ENCODE data around the gene VAT1. TPM values are rescaled to one million over a fixed set of nuclear protein-coding genes. Genes with fewer than 3 reads are reported as not detected.
"Not testable (repeated sequence)": the region's sequence is repeated elsewhere in the genome, so short reads cannot be mapped to it uniquely, and the experiment has no call there.

Gene VAT1
- total RNA-seq, 2 donors from 2014 or later: 91.5 to 158 TPM

DNA sequence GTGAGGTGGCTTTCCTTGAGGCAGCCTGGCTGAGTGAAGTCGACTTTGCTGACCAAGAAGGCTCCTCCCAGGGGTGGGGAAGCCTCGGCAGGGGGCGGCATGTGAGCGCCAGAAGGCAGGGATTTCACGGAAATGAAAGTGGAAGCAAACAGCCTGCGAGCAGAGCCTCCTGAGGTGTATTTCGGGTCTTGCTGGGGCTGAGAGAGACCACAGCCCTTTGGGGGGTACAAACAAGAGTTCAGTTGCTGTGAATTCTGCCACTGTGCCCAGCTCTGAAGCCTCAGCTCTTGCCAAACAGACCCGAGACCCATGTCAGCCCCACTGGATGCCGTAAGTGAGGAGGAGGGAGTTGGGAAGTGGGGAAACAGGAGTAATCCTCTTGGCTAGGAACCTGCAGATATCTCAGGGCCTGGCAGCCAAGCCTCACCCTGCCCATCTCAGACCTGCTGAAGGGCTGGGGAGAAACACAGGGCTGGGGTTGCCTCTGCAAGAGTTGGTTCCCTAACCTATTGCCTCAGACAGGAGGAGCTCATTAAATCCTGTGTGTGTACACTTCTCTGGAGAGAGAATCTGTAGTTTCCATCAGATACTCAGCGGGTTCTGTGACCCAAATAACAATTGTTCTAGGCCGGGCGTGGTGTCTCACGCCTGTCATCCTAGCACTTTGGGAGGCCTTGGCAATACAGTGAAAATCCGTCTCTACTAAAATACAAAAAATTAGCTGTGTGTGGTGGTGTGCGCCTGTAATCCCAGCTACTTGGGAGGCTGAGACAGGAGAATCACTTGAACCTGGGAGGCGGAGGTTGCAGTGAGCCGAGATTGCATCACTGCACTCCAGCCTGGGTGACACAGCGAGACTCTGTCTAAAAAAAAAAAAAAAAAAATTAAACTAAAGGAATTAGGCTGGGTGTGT, 15.3 kb downstream of the VAT1 start, which contains the start of gene IFI35:
IFI35 (plus strand) TSS at position 146 of the 913 bp plus-strand sequence; CDS start at position 310, 164 bp downstream.
- no peak for ATAC-seq (ENCODE audit: insufficient number of reproducible peaks, low FRiP score, low read depth)
- no peak for DNase-seq (ENCODE audit: low spot score)

GRCh38 chr17:43003542-43004172, 18.5 kb downstream of the VAT1 start:
- Histone ChIP-seq H3K27ac (peak overlapping the region in 1 of 2 donors; percentile 23), H3K27me3 (replicated peaks; ENCODE audit: insufficient read depth) (no peaks in the 10 kb centered on the region), H3K4me3 (no peak overlapping the region), H3K36me3 (peaks cover 27% of the 10 kb centered on the region), H3K4me1 (ENCODE audit: control insufficient read depth in 1 of 2, low read depth in 2 of 2) (peaks cover 9 to 28% of the 10 kb centered on the region in 2 donors), H3K9me3 (no peaks in the 10 kb centered on the region)
- TF ChIP-seq, protein P1, sequence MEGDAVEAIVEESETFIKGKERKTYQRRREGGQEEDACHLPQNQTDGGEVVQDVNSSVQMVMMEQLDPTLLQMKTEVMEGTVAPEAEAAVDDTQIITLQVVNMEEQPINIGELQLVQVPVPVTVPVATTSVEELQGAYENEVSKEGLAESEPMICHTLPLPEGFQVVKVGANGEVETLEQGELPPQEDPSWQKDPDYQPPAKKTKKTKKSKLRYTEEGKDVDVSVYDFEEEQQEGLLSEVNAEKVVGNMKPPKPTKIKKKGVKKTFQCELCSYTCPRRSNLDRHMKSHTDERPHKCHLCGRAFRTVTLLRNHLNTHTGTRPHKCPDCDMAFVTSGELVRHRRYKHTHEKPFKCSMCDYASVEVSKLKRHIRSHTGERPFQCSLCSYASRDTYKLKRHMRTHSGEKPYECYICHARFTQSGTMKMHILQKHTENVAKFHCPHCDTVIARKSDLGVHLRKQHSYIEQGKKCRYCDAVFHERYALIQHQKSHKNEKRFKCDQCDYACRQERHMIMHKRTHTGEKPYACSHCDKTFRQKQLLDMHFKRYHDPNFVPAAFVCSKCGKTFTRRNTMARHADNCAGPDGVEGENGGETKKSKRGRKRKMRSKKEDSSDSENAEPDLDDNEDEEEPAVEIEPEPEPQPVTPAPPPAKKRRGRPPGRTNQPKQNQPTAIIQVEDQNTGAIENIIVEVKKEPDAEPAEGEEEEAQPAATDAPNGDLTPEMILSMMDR (IDR thresholded peaks at IDR 0.05): no peak
- no peak for DNase-seq (ENCODE audit: low spot score)
- ATAC-seq (ENCODE audit: insufficient number of reproducible peaks, low FRiP score, low read depth): no peak

More for the DNA sequence above, 15.3 kb downstream of the VAT1 start, which contains the start of gene IFI35:
- Histone ChIP-seq H3K4me3 (peak within 1 kb of the TSS; percentile 93), H3K27me3 (replicated peaks; ENCODE audit: insufficient read depth) (no peaks in the 10 kb centered on the region), H3K4me1 (ENCODE audit: control insufficient read depth in 1 of 2, low read depth in 2 of 2) (peaks cover 0 to 14% of the 10 kb centered on the region in 2 donors), H3K36me3 (peaks cover 11% of the 10 kb centered on the region), H3K27ac (peak within 1 kb of the TSS; percentile 85 to 89), H3K9me3 (no peaks in the 10 kb centered on the region)
- TF ChIP-seq, protein P1 (IDR thresholded peaks at IDR 0.05): peak; percentile 18

GRCh38 chr17:43000894-43001293, 21.3 kb downstream of the VAT1 start:
- DNase-seq (ENCODE audit: low spot score): not testable (repeated sequence)
- peaks cover 27% of the 10 kb centered on the region for H3K36me3 ChIP-seq

GRCh38 chr17:42999003-42999525, 23.1 kb downstream of the VAT1 start:
- TF ChIP-seq, protein P1 (IDR thresholded peaks at IDR 0.05): no peak
- no peak for ATAC-seq (ENCODE audit: insufficient number of reproducible peaks, low FRiP score, low read depth)
- H3K9me3 ChIP-seq: no peaks in the 10 kb centered on the region
- no peaks in the 10 kb centered on the region for H3K27me3 ChIP-seq (replicated peaks; ENCODE audit: insufficient read depth)
- H3K27ac ChIP-seq: peak overlapping the region; percentile 91 to 94
- peaks cover 27% of the 10 kb centered on the region for H3K36me3 ChIP-seq
- H3K4me1 ChIP-seq (ENCODE audit: control insufficient read depth in 1 of 2, low read depth in 2 of 2): peaks cover 14 to 26% of the 10 kb centered on the region in 2 donors
- no peak for DNase-seq (ENCODE audit: low spot score)
- peak overlapping the region; percentile 90 for H3K4me3 ChIP-seq

More at GRCh38 chr17:43000894-43001293, 21.3 kb downstream of the VAT1 start:
- H3K9me3 ChIP-seq; H3K27me3 ChIP-seq (replicated peaks; ENCODE audit: insufficient read depth); H3K27ac ChIP-seq; ATAC-seq (ENCODE audit: insufficient number of reproducible peaks, low FRiP score, low read depth); H3K4me3 ChIP-seq: not testable (repeated sequence)
- H3K4me1 ChIP-seq (ENCODE audit: control insufficient read depth in 1 of 2, low read depth in 2 of 2): peaks cover 14 to 26% of the 10 kb centered on the region in 2 donors

DNA sequence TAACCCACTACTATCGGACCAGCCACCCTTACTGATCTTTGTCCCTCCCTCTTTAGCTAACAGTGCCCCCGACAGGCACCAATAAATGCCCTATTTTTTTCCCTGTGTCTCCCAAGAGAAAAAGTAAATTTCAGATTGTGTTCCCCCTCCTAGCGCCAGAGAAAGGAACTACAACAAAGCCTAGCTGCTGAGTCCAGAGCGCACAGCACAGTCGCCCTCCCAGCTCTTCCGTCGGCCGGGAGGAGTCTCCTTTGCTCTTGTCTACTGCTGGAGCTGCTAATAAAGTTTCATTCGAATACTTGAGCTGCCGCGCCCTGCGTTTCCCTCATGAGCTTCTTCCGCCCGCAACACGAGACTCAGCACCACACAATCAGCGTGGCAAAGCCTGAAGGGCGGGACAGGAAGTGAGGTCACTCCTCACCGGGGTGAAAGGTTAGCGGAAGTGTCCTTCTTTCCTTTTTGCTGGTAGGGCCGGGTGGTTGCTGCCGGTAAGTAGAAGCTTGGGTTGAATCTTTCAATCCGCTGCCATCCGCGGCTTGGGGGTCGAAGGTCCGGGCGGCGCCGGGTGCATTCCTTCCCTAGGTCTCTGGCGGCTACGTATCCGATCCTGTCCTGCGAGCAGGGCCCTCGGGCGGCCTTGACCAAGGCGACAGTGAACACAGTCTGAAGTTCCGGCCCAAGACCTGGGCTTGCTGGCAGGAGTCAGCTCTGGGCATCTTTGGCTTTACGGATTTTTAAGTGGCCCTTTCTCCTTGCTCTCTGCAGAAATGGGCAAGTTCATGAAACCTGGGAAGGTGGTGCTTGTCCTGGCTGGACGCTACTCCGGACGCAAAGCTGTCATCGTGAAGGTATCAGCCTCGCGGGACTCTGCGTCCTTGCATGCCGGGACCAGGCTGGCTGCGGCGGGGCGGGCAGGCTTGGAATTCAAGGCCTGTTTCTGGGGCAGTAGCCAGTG, 23.9 kb downstream of the VAT1 start, which contains the start of gene RPL27:
RPL27 (plus strand) TSS at position 436 of the 955 bp plus-strand sequence; CDS start at position 768, 332 bp downstream.
- no peaks in the 10 kb centered on the region for H3K9me3 ChIP-seq
- ATAC-seq (ENCODE audit: insufficient number of reproducible peaks, low FRiP score, low read depth): peak; percentile 94
- DNase-seq (ENCODE audit: low spot score): peak; percentile 95
- H3K27me3 ChIP-seq (replicated peaks; ENCODE audit: insufficient read depth): no peaks in the 10 kb centered on the region
- H3K4me1 ChIP-seq (ENCODE audit: control insufficient read depth in 1 of 2, low read depth in 2 of 2): peaks cover 14 to 21% of the 10 kb centered on the region in 2 donors
- H3K36me3 ChIP-seq: peaks cover 27% of the 10 kb centered on the region
- TF ChIP-seq, protein P1 (IDR thresholded peaks at IDR 0.05): peak; percentile 92
- H3K27ac ChIP-seq: peak within 1 kb of the TSS; percentile 91 to 94
- H3K4me3 ChIP-seq: peak within 1 kb of the TSS; percentile 90

Data from thoracic aorta (tissue), 2 donors.